Left ventricle myocardium inferior (tissue), 1 donor: ENCODE results near the gene SPRY4. TPM values are rescaled to one million over a fixed set of nuclear protein-coding genes. Genes with fewer than 3 reads are reported as not detected.

Experiments used
- DNase-seq: peaks from one replicate; pipeline ENCODE4 v3.0.0-alpha.2; 2020
- H3K27ac ChIP-seq: fragments of 200-600 bp; replicated peaks from 2 replicates; pipeline ENCODE4 v1.8.0; 2021
- H3K27me3 ChIP-seq: fragments of 200-600 bp; 2 replicates; pipeline ENCODE4 v1.8.0; 2021; ENCODE audit warnings: low read depth
- H3K36me3 ChIP-seq: fragments of 200-600 bp; 2 replicates; pipeline ENCODE4 v1.8.0; 2021
- H3K4me1 ChIP-seq: fragments of 200-600 bp; 2 replicates; pipeline ENCODE4 v1.8.0; 2021
- H3K4me3 ChIP-seq: fragments of 200-600 bp; 2 replicates; pipeline ENCODE4 v1.8.0; 2021; ENCODE audit warnings: mild to moderate bottlenecking, moderate library complexity
- H3K9me3 ChIP-seq: fragments of 200-600 bp; replicated peaks from 2 replicates; pipeline ENCODE4 v1.8.0; 2021
- intact Hi-C: fragments of 100-400 bp; cut with micrococcal nuclease; formaldehyde crosslinking; loops from one replicate; pipeline ENCODE4 v1.11.0; 2022
- total RNA-seq: library from RNA; stranded (reverse); fragmentation: NEBNext Ultra II Directional; extraction: Animal tissue kit (Norgen Biotek cat#: 25700); gene quantifications from one replicate; pipeline ENCODE4 v1.2.1, GENCODE V29; 2021
- TF ChIP-seq, protein P1 (sequence below): fragments of 200-600 bp; IDR thresholded peaks from 2 replicates; pipeline ENCODE4 v1.8.0; 2021; ENCODE audit warnings: antibody characterized with exemption, mild to moderate bottlenecking, borderline replicate concordance
- donor health status: DM: no; HTN: yes; CAD: no; lungs with severe emphysema.

The SPRY4 gene
- total RNA-seq, 1 donor from 2014 or later, result 10.2 TPM

DNA sequence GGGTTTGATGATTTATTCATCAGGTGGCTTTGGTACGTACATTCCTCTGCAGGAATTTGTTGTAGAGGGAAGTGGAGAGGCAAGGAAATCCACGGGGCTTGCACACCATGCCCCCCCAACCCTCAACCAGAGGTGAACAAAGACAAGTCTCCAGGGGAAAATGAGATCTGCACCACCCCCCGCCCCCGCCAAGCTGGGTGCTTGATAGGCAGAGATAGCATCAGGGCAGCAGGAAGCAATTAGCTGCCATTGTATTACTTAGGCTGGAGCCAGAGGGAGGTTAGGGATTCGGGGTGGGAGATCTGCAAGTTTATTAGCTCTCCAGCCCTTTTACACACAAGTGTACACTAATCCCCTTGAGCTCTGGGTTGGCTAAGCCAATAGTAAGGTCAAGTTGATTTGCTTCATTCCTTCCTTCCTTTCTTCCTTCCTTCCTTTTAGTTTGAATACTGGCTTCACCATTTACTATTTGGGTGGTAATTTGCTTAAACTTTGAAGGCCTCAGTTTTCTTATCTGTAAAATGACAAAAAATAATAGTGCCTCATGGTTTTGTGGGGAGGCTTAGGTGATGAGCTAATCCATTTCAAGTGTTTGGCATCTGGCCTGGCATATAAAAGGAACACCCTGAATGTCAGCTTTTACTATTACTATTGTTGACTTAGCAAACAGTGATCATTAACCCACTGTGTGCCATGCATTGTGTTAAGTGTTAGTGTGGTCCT is 34.1 kb downstream of the SPRY4 start:
- H3K9me3 ChIP-seq, result no peaks in the 10 kb centered on the region
- TF ChIP-seq, protein P1, sequence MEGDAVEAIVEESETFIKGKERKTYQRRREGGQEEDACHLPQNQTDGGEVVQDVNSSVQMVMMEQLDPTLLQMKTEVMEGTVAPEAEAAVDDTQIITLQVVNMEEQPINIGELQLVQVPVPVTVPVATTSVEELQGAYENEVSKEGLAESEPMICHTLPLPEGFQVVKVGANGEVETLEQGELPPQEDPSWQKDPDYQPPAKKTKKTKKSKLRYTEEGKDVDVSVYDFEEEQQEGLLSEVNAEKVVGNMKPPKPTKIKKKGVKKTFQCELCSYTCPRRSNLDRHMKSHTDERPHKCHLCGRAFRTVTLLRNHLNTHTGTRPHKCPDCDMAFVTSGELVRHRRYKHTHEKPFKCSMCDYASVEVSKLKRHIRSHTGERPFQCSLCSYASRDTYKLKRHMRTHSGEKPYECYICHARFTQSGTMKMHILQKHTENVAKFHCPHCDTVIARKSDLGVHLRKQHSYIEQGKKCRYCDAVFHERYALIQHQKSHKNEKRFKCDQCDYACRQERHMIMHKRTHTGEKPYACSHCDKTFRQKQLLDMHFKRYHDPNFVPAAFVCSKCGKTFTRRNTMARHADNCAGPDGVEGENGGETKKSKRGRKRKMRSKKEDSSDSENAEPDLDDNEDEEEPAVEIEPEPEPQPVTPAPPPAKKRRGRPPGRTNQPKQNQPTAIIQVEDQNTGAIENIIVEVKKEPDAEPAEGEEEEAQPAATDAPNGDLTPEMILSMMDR, result no peak
- H3K4me3 ChIP-seq, result no peak overlapping the region
- peak; percentile 31 for DNase-seq
- intact Hi-C loops, result no loop called here
- H3K4me1 ChIP-seq, result peaks cover 48% of the 10 kb centered on the region
- peak overlapping the region; percentile 36 for H3K27ac ChIP-seq
- no peaks in the 10 kb centered on the region for H3K36me3 ChIP-seq
- H3K27me3 ChIP-seq, result no peaks in the 10 kb centered on the region

DNA sequence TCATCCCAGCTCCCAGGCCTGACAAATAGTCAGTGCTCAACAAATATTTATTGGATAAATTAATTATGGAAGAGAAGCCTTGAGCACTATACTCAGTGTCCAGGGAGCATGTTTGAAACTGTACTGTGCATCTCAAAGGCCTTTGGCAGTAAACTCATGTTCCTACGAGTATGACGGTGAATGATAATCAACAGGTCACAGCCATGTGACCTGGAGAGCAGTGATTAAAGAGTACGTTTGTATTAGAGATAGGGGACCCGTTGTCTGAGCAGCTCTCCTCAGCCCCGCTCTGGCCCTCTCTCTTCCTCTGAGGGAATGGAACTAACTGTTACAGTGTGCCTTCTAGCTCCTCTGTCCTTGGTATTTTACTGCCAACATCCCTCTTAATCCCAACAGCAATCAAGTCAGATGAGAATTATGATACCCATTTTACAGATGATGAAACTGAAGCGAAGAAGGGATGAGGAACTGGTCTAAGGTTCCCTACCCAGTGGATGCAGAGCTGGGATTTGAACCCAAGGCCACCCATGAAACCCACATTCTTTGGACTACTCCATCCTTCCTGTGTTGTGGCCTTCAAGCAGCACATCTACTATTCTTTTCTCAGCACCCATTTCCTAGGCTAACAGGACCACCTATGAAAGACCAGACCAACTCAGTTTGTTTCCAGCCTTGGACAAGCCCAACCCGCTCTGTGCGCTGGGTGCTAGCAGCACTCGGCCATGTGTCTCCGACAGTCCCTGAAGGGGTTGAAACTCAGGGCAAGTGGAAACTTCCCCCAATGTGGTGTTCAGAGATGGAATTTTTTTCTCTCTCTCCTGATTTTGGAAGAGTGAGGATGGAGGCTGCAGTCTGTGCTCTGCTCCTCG is 34.9 kb downstream of the SPRY4 start:
- Histone ChIP-seq H3K36me3 (no peaks in the 10 kb centered on the region), H3K27me3 (no peaks in the 10 kb centered on the region), H3K4me1 (peaks cover 40% of the 10 kb centered on the region), H3K4me3 (no peak overlapping the region), H3K9me3 (no peaks in the 10 kb centered on the region), H3K27ac (peak overlapping the region; percentile 36)
- TF ChIP-seq, protein P1, result no peak
- intact Hi-C loops, result no loop called here
- no peak for DNase-seq

DNA sequence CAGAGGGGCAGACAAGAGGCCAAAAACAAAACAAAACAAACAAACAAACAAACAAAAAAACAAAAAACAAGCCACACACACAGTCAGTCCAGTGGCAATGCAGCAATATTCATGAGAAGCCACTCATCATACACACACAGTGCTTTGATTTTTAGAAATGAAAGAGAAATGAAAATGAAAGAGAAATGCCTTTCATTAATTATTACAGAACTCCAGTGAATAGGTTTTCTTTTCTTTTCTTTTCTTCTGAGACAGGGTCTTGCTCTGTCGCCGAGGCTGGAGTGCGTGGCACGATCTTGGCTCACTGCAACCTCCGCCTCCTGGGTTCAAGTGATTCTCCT is 36.9 kb downstream of the SPRY4 start:
- no peak for DNase-seq
- Histone ChIP-seq H3K4me3 (no peak overlapping the region), H3K27me3 (no peaks in the 10 kb centered on the region), H3K36me3 (no peaks in the 10 kb centered on the region), H3K4me1 (peaks cover 34% of the 10 kb centered on the region), H3K27ac (peak overlapping the region; percentile 1), H3K9me3 (no peaks in the 10 kb centered on the region)
- TF ChIP-seq, protein P1, result no peak
- intact Hi-C loops, result no loop called here

DNA sequence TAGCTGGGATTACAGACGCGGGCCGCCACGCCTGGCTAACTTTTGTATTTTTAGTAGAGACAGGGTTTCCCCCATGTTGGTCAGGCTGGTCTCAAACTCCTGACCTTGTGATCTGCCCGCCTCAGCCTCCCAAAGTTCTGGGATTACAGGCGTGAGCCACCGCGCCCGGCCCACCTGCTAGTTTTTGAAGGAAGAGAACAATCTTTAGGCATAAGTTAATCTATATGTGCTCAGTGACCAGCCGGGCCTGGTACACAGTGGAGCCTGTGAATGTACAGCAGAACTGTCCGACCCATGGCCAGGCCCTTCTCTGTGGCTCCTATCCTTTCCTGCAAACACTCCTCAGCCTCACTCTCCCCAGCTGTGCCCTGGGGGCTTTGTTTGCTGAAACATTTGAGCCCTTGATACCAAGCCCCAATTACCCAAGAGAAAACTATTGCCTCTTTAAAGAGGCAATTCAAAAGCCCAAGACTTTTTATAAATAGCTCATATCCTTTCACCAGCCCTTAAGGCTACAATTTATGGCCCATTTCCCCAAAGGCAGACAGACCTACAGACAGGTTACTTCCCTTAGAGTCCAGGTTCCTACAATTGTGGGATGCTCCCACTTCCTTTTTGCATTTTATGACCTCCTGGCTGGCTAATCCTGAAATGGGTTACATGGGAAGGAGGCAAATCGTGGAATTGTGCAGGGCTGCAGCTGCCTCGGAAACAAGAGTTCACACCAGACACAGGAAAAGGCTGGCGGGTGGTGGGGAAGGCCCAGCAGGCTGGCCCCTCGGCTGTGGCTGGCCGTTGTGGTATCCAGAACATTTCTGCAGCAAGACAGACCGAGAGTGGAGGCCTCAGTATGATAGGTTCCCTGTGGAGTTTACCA is 37.5 kb downstream of the SPRY4 start:
- intact Hi-C loops, result no loop called here
- Histone ChIP-seq H3K27ac (peak overlapping the region; percentile 1), H3K9me3 (no peaks in the 10 kb centered on the region), H3K36me3 (no peaks in the 10 kb centered on the region), H3K27me3 (no peaks in the 10 kb centered on the region), H3K4me1 (peaks cover 34% of the 10 kb centered on the region), H3K4me3 (no peak overlapping the region)
- TF ChIP-seq, protein P1, result no peak
- DNase-seq, result no peak

DNA sequence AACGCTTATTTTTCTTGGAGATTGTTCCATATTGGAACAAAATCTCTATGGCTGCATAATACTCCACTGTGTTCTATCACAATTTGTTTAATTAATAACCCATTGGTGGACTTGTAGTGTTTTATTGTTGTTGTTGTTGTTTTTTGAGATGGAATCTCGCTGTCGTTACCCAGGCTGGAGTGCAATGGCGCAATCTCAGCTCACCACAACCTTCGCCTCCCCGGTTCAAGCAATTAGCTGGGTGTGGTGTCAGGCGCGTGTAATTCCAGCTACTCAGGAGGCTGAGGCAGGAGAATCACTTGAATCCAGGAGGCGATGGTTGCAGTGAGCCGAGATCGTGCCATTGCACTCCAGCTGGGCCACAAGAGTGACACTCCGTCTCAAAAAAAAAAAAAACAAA is 38.7 kb downstream of the SPRY4 start:
- no peak overlapping the region for H3K27ac ChIP-seq
- no peaks in the 10 kb centered on the region for H3K27me3 ChIP-seq
- H3K9me3 ChIP-seq, result no peaks in the 10 kb centered on the region
- TF ChIP-seq, protein P1, result no peak
- peaks cover 40% of the 10 kb centered on the region for H3K4me1 ChIP-seq
- H3K36me3 ChIP-seq, result no peaks in the 10 kb centered on the region
- H3K4me3 ChIP-seq, result no peak overlapping the region
- intact Hi-C loops, result no loop called here
- DNase-seq, result no peak
